HG02884 (cell line): ENCODE results near the gene SAFB.

Source experiments
- ATAC-seq: cut with Tn5 transposase; IDR thresholded peaks from one replicate; pipeline ENCODE4 v1.9.1; 2021; ENCODE audit warnings: mild to moderate bottlenecking, moderate library complexity; ENCODE audit not compliant: unreplicated experiment

Gene SAFB

DNA sequence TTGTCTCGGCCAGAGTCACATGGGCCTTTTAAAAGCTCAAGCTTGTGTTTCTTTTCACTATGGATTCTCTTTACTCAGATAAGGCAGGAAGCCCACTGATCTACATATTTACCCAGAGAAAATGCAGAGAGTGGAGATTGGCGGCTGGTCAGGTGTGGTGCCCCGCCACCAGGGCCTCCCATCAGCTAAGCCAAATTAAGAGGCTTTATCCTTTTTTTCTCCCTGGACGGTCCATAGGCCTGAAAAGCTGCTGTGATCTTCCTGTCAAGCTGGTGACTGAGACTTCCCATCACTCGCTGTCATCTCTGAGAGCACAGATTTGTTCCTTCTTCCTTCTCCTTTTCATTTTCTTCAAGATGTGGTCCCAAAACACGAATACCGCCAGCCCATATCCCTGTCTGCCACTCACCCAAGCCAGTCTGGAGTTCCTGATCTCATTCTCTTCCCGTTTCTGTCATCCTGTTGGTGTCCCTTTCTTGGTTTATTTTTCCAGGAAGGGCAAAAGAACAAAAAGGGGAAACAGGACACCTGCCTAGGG, 1.9 kb downstream of the SAFB start:
- ATAC-seq: no peak

DNA sequence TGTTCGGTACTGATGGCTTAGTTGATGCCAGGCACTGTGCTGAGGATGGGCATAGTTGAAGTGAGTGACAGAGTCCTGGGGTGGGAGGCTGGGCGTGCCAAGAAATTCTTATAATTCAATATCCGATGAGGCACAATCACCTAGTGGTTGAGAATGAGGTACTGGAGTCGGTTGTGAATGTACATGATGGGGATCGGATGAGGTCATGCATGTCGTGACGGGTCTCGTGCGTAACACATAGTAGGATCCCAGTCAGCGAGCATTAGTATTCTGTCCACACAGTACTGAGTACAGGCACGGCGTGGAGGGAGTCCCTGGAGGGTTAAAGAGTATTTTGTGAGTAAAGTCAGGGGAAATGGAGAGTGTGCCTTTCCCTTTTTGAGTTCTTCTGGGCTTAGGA, 2.8 kb downstream of the SAFB start:
- no peak for ATAC-seq

DNA sequence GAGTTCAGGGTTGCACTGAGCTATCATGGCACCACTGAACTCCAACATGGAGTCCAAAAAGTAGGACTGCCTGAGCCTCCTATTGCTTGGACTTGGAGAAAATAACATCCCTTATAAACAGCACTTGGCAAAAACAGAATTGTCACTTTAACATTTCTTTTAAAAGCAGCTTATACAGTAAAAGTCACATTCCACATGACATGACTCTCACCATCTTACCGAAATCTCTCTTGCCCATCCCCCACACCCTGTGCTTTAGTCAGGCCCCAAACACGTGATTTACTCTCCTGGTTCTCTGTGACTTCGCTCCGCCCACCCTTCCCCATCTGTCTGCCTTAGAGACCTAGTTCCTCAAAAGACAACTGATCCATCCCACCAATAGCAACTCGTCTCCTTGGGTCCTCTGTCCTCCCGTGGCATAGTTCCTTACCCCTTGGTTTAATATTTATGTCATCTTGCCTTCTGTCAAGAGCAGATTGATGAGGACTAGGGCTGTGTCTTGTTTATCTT, 4.6 kb downstream of the SAFB start:
- ATAC-seq: no peak

DNA sequence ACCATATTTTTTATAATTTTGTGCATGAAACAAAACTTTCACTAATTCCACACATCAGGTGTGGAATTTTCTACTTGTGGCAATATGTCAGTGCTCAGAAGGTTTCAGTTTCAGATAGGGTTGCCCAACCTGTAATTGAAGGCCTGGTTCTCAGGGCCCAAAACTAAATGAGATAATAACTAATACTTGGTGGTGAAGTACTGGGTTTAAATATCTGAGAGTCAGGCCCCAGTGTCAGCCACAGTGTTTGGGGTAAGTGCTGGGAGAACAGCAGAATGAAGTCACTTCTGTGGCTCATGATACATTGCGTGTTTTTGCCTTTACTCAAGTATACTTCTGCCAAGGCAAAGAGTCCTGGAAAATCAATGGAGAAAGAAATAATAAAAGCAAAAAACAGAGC, 5.6 kb downstream of the SAFB start:
- no peak for ATAC-seq

DNA sequence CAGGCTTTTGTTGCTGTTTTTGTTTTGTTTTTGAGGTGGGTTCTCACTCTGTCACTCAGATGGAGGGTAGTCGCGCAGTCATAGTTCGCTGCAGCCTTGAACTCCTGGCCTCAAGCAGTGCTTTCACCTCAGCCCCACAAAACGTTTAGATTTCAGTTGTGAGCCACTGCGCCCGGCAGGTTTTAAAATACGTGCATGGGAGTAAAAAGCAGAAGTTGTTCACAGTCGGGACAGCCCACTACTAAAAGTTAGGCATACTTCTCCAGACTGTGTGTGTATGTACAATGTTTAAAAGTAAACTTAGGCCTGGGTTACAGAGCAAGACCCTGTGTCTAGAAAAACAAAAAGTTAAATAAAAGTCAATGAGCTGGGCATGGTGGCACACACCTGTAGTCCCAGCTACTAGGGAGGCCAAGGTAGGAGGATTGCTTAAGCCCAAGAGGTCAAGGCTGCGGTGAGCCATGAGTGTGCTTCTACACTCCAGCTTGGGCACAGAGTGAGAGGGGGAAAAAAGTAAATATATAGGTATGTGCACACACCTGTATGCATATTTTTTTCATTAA, 6.1 kb downstream of the SAFB start:
- no peak for ATAC-seq

- ATAC-seq: no peak
Observed at GRCh38 chr19:5631567-5632240, 8.8 kb downstream of the SAFB start.

DNA sequence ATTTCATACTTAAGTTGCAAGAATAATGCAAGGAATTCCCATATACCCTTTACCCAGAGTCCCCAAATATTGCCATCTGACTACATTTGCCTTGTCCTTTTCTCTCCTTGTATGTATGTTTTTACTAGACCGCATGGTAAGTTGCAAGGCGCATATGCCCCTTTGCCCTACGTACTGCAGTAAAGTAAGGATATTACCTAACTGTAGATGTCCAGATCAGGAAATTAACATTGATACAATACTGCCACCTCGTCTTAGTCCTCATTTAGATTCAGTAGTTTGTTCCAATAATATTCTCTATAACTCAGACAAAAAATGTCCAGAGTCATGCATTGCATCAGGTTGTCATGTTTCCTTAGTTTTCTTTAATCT, 9.3 kb downstream of the SAFB start:
- no peak for ATAC-seq

- ATAC-seq: no peak
Observed at GRCh38 chr19:5632657-5633056, 9.8 kb downstream of the SAFB start.

DNA sequence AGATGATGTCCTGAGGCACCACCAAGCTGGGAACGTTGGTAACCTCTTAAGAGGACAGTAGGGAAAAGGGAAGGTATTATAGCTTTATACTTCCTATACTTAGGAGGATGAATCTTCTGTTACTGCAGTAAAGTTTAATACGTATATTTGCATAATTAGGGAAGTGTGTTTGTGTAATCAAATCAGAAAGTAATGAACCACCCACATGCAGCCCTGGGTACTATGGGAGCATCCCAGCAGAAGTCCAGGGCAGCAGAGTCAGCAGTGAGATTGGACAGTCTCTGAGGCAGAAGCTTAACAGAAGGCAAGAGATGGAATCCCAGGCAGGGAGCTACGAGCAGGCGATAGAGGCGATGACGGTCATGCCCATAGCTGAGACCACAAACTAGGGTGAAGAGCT, 12.5 kb downstream of the SAFB start:
- ATAC-seq: no peak

GRCh38 chr19:5637971-5638370, 15.1 kb downstream of the SAFB start:
- no peak for ATAC-seq

GRCh38 chr19:5641171-5641570, 18.3 kb downstream of the SAFB start:
- no peak for ATAC-seq

DNA sequence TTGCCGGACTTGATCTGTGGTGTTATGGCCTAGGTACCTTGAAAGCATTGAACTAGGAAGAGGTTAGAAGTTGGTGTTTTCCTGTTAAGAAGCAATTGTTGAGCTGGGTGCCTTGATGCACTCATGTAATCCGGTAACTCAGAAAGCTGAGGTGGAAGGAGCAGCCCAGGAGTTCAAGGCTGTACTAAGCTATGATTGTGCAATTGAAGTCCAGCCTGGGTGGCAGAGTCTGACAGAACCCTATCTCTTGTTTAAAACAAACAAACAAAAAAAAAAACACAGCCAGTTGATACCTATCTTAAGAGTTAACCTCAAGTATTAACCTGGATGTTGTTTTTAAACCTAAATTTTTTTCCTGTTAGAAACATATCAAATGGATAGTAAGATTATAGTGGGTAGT, 19.3 kb downstream of the SAFB start:
- ATAC-seq: no peak

- no peak for ATAC-seq
Observed at GRCh38 chr19:5643060-5643459, 20.2 kb downstream of the SAFB start.

DNA sequence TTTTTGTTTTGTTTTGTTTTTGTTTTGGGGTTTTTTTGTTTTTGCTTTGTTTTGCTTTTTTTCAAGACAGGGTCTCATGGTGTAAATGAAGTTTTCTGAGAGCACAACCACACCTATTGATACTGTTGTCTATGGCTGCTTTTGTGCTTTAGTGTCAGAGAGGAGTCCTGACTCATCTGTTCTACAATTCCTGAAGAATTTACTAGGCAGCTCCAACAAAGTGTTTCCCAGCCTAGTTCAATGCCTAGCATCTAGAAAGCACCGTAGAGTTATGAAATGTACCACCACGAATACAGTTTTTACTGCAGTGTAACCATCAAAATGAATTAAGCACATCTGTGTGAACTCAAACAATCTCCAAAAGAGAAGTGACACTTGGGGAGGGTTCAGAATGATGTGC, 21.2 kb downstream of the SAFB start:
- ATAC-seq: no peak

DNA sequence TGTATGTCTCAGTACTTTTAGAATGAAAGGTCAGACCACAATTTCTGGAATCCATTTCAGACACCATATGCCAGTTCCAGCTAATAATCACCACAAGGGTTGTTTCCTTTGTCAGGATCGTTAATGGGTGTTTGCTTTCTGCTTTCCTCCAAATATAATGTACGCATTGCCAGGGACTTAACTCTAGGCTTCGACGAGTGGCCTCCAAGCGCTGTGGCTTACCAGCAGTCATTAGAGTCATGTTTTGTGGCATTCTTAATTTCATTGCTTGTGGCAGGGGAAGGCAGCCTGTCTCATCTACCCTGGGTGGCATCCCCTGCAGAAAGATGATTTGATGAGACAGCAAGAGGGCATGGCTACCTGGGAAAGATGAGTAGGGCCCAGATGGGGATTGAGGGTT, 22.5 kb downstream of the SAFB start:
- no peak for ATAC-seq

DNA sequence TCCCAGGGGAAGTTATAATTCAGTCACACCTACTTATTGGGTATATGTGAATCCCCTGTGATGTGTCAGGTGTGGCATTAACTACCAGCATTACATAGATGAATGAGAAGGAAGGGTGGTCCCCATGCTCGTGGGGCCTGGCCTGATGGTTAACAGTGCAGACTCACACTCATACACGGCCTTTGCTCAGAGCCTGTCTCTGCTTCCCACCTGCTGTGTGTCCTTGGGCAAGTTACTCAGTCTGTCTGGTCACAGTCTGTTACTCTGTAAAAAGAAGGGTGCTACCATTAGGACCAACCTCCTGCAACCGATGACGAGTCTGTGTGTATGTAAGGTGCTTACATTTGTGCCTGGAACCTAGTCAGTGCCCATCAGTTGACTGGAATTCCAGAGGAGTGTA, 23.8 kb downstream of the SAFB start:
- no peak for ATAC-seq

GRCh38 chr19:5648464-5648863, 25.6 kb downstream of the SAFB start:
- ATAC-seq: no peak

GRCh38 chr19:5651361-5651760, 28.5 kb downstream of the SAFB start:
- no peak for ATAC-seq

- ATAC-seq: no peak
Observed at GRCh38 chr19:5652261-5652660, 29.4 kb downstream of the SAFB start.

DNA sequence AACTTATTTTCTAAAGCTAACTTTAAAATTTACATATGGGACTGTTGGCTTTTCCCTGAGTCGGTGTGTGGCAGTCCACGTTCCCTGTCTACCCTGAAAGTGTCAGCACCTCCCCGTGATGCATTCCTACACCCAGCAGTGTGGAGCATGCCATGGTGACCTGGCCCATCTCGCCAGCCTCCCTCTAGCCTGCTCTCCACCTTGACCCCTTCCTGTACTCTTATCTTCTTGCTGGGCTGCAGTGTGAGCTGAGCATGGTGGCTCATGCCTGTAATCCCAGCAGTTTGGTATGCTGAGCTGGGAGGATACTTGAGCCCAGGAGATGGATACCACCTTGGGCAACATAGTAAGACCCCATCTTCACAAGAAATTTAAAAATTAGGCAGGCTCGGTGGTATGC, 32.0 kb downstream of the SAFB start:
- no peak for ATAC-seq

DNA sequence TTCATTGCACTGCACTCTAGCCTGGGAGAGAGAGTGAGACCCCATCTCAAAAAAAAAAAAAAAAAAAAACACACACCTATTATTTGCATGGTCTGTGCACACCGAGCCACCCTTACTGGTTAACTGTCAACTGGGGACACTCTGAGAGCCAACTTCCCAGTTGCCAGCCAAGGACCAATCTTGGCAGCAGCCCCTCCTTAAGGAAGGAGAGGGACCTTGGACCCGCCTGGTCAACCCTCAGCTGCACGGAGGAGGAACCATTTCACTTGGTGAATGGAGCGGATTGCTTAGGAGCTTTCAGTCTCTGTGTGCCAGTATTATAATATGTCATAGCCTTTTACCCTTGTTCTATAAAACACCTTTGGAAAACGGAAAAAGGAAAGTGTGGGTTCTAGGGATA, 32.5 kb downstream of the SAFB start:
- ATAC-seq: no peak

GRCh38 chr19:5661483-5661882, 38.6 kb downstream of the SAFB start:
- no peak for ATAC-seq

DNA sequence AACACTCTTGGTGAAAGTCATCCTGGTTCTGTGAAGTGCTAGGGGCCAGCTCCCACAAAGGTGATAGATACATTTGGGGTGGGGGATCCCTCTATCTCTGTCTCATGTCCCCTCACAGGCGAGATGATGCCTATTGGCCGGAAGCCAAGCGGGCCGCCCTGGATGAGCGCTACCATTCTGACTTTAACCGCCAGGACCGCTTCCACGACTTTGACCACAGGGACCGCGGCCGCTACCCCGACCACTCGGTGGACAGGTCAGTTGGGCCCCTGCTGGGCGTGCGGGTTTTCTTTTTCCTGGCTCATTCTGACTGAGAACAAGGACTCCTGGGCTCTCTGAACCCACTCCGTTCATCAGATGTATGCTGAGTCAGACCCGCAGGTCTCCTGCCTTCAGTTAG, 41.0 kb downstream of the SAFB start:
- no peak for ATAC-seq
